HL-60 (cell line): ENCODE measurements around the gene FOCAD.

Experiments
- POLR2AphosphoS5 ChIP-seq: IDR thresholded peaks from 2 replicates; pipeline ENCODE4 v1.6.1; 2012; ENCODE audit warnings: low read depth
- TF ChIP-seq, protein P1 (sequence below): IDR thresholded peaks from 2 replicates; pipeline ENCODE4 v1.6.1; 2012; ENCODE audit warnings: low read depth; ENCODE audit not compliant: insufficient replicate concordance

DNA sequence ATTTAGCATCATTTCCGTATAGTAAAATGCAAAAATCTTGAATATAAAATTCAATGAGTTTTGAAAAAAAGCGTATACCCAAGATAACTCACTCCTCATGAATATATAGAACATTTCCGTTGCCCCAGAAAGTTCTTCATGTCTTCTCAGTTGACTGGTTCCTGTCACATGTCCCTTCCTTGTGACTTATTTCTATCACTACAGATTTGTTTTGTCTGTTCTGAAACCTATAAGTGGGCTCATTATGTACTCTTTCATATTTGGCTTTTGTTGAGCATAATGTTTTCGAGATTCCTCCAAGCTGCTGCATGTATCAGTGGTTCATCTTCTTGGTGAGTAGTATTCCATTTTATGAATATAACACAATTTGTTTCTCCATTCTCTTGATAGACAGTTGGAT is 358.4 kb downstream of the FOCAD start:
- no peak for TF ChIP-seq POLR2AphosphoS5
- TF ChIP-seq, protein P1, sequence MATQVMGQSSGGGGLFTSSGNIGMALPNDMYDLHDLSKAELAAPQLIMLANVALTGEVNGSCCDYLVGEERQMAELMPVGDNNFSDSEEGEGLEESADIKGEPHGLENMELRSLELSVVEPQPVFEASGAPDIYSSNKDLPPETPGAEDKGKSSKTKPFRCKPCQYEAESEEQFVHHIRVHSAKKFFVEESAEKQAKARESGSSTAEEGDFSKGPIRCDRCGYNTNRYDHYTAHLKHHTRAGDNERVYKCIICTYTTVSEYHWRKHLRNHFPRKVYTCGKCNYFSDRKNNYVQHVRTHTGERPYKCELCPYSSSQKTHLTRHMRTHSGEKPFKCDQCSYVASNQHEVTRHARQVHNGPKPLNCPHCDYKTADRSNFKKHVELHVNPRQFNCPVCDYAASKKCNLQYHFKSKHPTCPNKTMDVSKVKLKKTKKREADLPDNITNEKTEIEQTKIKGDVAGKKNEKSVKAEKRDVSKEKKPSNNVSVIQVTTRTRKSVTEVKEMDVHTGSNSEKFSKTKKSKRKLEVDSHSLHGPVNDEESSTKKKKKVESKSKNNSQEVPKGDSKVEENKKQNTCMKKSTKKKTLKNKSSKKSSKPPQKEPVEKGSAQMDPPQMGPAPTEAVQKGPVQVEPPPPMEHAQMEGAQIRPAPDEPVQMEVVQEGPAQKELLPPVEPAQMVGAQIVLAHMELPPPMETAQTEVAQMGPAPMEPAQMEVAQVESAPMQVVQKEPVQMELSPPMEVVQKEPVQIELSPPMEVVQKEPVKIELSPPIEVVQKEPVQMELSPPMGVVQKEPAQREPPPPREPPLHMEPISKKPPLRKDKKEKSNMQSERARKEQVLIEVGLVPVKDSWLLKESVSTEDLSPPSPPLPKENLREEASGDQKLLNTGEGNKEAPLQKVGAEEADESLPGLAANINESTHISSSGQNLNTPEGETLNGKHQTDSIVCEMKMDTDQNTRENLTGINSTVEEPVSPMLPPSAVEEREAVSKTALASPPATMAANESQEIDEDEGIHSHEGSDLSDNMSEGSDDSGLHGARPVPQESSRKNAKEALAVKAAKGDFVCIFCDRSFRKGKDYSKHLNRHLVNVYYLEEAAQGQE: no peak
